Right atrium auricular region (tissue), 2 donors: Measurements from ENCODE around the gene ELMO1. TPM values are rescaled to one million over a fixed set of nuclear protein-coding genes. Genes with fewer than 3 reads are reported as not detected.

ENCODE experiments used
- DNase-seq: peaks from one replicate; pipeline ENCODE4 v3.0.0-alpha.2; 2019; ENCODE audit warnings: low spot score
- H3K27ac ChIP-seq, 2 donors: fragments of 200-600 bp; sonication (generic); 1 replicate in 1 of 2; 2 replicates in 1 of 2; pipeline ENCODE4 v1.5.1; 2016 to 2019
- H3K27me3 ChIP-seq, 2 donors: fragments of 200-600 bp; sonication (generic); one replicate each; pipeline versions ENCODE4 v1.5.1 to v1.6.0; 2017 to 2019
- H3K36me3 ChIP-seq: fragments of 200-600 bp; sonication (generic); one replicate; pipeline ENCODE4 v1.5.1; 2016
- H3K4me1 ChIP-seq, 2 donors: fragments of 200-600 bp; sonication (generic); one replicate each; pipeline versions ENCODE4 v1.5.1 to v1.6.0; 2017 to 2019
- H3K4me3 ChIP-seq, 2 donors: fragments of 200-600 bp; sonication (generic); 1 replicate in 1 of 2; 2 replicates in 1 of 2; pipeline ENCODE4 v1.5.1; 2017 to 2019; ENCODE audit warnings: mild to moderate bottlenecking in 1 of 2, moderate library complexity in 1 of 2
- H3K9me3 ChIP-seq, 2 donors: fragments of 200-600 bp; sonication (generic); one replicate each; pipeline ENCODE4 v1.5.1; 2019
- total RNA-seq, 2 donors: library from RNA; depleted of rRNA; stranded (reverse); fragments of >200 nt; gene quantifications; one replicate each; pipeline ENCODE4 v1.1.0, GENCODE V29; 2016
- TF ChIP-seq, protein P1 (sequence below), 2 donors: fragments of 200-600 bp; sonication (generic); IDR thresholded peaks; one replicate each; pipeline ENCODE4 v1.5.1; 2019; ENCODE audit warnings: antibody characterized with exemption in 2 of 2

The ELMO1 gene
- total RNA-seq, 2 donors from 2014 or later = 24.4 to 45.1 TPM

- TF ChIP-seq, protein P1, sequence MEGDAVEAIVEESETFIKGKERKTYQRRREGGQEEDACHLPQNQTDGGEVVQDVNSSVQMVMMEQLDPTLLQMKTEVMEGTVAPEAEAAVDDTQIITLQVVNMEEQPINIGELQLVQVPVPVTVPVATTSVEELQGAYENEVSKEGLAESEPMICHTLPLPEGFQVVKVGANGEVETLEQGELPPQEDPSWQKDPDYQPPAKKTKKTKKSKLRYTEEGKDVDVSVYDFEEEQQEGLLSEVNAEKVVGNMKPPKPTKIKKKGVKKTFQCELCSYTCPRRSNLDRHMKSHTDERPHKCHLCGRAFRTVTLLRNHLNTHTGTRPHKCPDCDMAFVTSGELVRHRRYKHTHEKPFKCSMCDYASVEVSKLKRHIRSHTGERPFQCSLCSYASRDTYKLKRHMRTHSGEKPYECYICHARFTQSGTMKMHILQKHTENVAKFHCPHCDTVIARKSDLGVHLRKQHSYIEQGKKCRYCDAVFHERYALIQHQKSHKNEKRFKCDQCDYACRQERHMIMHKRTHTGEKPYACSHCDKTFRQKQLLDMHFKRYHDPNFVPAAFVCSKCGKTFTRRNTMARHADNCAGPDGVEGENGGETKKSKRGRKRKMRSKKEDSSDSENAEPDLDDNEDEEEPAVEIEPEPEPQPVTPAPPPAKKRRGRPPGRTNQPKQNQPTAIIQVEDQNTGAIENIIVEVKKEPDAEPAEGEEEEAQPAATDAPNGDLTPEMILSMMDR (IDR thresholded peaks at IDR 0.05) = no peak
- Histone ChIP-seq H3K27ac (no peak overlapping the region), H3K27me3 (no peaks in the 10 kb centered on the region), H3K4me1 (no peaks in the 10 kb centered on the region), H3K4me3 (no peak overlapping the region), H3K9me3 (no peaks in the 10 kb centered on the region), H3K36me3 (no peaks in the 10 kb centered on the region)
- no peak for DNase-seq
These were observed 567.3 kb downstream of the ELMO1 start for GRCh38 chr7:36881233-36881874.

GRCh38 chr7:36880108-36880507 lies 568.6 kb downstream of the ELMO1 start:
- Histone ChIP-seq H3K36me3 (no peaks in the 10 kb centered on the region), H3K9me3 (no peaks in the 10 kb centered on the region), H3K4me3 (no peak overlapping the region), H3K27me3 (no peaks in the 10 kb centered on the region), H3K4me1 (no peaks in the 10 kb centered on the region), H3K27ac (no peak overlapping the region)
- TF ChIP-seq, protein P1 (IDR thresholded peaks at IDR 0.05) = no peak
- no peak for DNase-seq

DNA sequence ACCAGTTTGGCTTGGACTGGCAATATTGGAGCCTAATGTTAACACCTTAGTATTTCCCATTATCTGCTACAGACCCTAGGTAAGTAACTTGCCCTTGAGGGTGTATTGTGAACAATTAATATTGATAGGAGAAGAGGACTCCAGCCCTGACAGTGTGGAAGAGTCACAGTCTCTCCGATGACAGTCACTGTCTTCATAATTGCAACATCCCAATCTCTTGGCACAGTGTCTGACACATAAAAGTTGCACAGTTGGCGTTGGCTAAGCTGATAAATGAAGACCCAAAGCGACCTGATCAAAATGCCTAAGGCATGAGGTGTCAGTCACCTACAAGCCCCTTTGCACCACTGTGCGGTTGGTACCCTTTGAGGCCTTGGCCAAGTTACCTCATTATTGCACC lies 569.6 kb downstream of the ELMO1 start:
- TF ChIP-seq, protein P1 (IDR thresholded peaks at IDR 0.05) = no peak
- H3K36me3 ChIP-seq = no peaks in the 10 kb centered on the region
- no peaks in the 10 kb centered on the region for H3K27me3 ChIP-seq
- H3K9me3 ChIP-seq = no peaks in the 10 kb centered on the region
- no peak for DNase-seq
- no peaks in the 10 kb centered on the region for H3K4me1 ChIP-seq
- H3K4me3 ChIP-seq = no peak overlapping the region
- H3K27ac ChIP-seq = no peak overlapping the region

GRCh38 chr7:36878288-36878687 lies 570.4 kb downstream of the ELMO1 start:
- Histone ChIP-seq H3K4me1 (no peaks in the 10 kb centered on the region), H3K36me3 (no peaks in the 10 kb centered on the region), H3K9me3 (no peaks in the 10 kb centered on the region), H3K27ac (no peak overlapping the region), H3K4me3 (no peak overlapping the region), H3K27me3 (no peaks in the 10 kb centered on the region)
- DNase-seq = no peak
- TF ChIP-seq, protein P1 (IDR thresholded peaks at IDR 0.05) = no peak

DNA sequence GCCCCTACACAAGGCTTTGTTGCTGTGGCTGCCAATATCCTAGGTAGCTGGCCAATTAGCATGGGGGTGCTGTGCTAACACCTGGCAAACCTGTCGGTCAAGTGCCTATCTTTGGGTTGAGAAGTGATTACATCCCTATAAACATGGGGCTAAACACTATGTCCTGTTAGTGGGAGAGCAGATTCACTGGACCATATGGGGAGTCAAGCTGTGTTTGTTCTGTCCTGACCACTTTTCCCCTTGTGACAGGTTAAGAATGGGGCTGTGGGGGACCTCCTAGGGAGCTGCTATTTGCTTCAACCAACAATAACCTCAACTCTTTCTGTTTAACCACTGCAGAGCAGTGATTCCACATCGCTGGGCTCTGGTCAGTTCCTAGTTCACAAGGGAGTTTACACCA lies 572.9 kb downstream of the ELMO1 start:
- TF ChIP-seq, protein P1 (IDR thresholded peaks at IDR 0.05) = no peak
- Histone ChIP-seq H3K27me3 (no peaks in the 10 kb centered on the region), H3K4me3 (no peak overlapping the region), H3K9me3 (no peaks in the 10 kb centered on the region), H3K27ac (no peak overlapping the region), H3K36me3 (no peaks in the 10 kb centered on the region), H3K4me1 (no peaks in the 10 kb centered on the region)
- DNase-seq = no peak

DNA sequence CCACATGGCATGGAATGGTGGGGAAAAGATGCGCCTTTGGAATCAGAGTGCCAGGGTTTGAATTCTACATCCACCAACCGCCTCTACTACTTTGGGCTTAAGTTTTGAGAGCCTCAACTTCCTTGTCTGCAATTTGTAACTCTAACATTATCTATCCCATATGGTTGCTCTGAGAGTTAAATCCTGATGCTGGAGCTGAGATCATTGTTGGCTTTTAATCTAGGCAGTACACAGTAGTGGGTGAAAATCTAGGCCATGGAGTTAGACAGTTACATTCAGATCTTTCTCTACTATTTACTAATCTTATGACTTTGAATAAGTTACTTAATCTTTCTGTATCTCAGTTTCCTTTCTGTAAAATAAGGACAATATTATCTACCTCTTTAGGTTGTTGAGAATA lies 574.6 kb downstream of the ELMO1 start:
- no peak for DNase-seq
- H3K27ac ChIP-seq = no peak overlapping the region
- TF ChIP-seq, protein P1 (IDR thresholded peaks at IDR 0.05) = no peak
- H3K27me3 ChIP-seq = no peaks in the 10 kb centered on the region
- no peak overlapping the region for H3K4me3 ChIP-seq
- no peaks in the 10 kb centered on the region for H3K4me1 ChIP-seq
- H3K9me3 ChIP-seq = no peaks in the 10 kb centered on the region
- H3K36me3 ChIP-seq = no peaks in the 10 kb centered on the region
